ENCODE data around the gene BTBD8.

BTBD8 gene

DNA sequence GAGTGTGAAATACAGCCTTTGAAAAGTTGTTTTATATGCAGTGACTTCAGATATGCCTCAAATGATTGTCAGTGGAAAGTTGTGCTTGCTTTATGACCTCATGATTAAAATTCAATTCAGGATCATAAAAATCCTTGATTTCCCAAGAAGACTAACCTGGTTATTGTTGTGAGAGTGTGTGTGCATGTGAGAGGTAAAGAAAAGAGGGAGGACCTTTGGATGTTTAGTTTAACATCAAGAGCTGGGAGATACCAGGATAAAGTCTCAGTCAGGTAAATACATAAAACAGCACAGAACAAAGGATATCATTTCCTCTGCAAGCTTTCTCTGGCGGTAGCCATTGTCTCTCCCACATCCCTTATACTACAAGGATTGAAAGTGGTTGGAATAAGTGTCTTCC, 14.4 kb downstream of the BTBD8 start:
- no peak for DNase-seq

DNA sequence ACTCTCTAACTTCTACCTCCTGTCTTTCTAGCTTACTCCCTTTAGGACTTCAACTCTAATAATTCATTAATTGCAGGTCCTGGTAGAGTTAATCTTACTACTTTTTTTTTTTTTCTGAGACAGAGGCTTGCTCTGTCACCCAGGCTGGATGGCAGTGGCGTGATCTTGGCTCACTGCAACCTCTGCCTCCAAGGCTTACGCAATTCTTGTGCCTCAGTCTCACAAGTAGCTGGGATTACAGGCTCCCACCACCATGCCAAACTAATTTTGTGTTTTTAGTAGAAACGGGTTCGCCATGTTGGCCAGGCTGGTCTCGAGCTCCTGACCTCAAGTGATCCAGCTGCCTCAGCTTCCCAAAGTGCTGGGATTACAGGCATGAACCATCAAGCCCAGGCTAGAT, 15.7 kb downstream of the BTBD8 start:
- DNase-seq = no peak

DNA sequence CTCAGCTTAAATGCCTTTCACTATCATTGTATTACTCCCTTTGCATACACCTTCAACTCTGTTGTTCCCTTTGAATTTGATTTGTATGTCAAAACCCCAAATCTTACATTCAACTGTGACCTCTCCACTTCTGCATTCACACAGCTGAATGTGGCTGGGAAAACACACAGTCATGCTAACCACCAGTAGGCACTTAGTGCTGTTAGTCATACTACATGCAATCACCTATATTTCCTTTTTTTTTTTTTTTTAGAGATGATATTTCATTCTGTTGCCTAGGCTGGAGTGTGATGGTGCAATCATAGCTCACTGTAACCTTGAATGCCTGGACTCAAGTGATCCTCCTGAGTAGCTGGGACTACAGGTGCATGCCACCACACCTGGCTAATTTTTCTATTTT, 16.2 kb downstream of the BTBD8 start:
- DNase-seq = no peak

DNA sequence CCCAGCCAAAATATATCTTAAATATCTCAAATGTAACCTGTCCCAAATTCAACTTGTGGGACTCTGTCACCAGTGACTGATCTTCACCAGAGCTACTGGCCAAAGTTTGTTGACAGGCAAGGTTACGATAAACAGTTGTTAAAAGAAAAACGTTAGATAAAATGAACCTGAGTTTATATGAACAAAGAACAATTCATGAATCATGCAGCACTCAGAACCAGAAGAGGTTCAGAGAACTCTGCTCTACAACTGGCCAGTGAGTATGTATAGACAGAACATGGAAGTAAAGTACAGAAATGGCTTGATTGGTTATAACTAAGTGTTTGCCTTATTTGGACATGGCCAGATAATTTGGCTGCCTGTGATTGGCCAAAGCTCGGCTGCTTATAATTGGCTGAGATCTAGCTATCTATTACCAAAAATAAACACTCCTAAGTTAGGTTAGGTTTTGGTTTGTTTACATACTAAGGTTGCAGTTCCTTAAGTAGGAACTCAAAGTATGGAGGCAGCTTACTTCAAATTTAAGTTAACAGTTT, 25.5 kb downstream of the BTBD8 start:
- no peak for DNase-seq

DNA sequence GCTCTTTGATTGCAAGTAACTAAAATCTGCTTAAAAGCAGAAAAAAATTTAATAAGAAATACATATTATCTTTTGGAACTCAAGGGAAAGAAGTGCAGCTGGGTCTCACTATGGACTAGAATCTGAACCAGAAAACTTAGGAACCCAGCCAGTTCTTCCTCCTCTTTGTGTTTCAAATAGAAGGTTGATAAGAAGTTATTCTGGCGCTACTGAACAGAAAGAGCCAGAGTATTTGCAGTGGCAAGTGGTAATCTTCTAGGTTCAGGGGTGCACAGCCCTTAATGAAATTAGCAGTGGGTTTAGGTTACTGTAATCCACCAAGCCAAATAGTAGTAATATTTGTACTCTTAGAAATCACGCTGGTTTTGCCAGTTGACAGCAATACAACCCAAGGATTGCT, 28.5 kb downstream of the BTBD8 start:
- DNase-seq = no peak

DNA sequence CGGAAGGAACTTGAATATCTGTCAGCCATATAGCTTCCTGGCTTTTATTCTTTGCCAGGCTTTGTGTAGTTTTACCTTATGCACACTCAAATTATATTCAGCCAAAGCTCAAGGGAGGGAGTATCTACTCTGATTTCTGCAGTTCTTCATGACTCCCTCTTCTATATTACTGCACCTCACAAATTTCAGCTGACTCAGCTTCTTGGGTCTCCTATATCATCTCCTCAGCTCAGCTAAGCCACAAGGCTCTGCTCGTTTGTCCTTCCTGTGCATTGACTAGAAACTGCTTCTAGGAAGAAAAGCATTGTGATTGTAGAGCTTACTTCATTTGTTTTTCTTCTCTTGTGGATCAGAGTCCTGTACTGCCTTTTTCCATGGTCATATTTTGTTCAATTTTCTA, 37.4 kb downstream of the BTBD8 start:
- DNase-seq = no peak

DNA sequence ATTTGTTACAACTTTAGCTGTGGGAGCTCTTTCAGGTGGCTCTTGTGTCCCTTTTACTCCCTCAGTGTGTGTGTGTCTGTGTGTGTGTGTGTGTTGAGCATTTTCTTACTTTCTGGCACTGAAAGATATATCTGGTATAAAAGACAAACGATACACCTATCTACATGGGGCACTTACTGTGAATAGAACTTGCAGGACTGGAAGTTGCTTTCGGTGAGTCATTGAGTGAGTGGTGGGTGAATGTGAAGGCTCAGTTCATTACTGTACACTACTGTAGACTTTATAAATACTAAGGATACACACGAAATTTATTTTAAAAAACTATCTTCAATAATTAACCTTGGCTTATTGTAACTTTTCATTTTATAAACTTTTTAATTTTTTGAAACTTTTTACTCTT, 38.7 kb downstream of the BTBD8 start:
- DNase-seq = no peak

DNA sequence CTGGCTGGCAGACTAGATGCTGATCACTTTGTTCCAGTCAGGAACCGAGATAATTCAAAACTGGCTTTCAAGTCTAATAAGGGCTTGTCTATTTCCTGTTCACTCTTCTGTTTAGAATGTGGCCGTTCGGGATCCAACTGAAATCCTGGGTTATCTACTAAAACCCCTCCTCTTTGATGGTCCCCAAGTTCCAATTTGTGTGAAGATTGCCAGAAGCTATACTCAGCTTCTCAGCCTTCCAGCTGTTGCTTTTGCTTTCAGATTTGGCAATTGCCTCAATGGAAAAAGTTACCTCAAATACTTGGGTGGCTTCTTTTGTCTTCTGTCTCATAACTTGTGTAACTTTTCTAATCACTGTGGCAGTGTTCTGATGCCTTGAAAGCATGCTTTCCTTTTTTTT, 43.7 kb downstream of the BTBD8 start:
- no peak for DNase-seq

DNA sequence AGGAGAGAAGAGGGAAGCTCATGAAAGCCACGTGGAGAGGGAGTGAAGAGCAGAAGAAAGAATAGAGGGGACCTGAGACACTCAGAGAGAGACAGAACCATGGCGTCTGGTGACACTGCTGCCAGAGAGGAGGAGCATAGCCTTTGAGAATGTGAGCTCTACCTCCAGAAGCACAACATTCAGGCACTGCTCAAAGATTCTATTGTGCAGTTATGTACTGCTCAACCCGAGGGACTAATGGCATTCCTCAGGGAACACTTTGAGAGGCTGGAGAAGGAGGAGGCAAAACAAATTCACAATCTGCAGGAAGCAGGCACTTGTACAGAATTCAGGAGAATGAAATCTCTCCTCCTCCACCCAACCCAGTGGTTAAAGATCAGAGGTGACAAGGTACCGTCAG, 45.1 kb downstream of the BTBD8 start:
- no peak for DNase-seq

DNA sequence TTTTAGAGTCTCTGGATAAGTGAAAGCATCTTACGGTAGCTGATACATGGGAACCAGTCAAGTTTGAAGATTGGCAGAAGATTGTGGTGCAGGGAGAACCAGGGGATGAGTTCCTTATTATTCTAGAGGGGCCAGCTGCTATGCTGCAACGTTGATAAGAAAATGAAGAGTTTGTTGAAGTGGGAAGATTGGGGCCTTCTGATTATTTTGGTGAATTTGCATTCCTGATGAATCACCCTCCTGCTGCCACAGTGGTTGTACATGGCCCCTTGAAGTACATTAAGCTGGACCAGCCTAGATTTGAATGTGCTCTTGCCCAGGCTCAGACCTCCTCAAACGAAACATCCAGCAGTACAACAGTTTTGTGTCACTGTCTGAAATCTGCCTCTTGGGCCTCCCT, 45.9 kb downstream of the BTBD8 start:
- DNase-seq = no peak

DNA sequence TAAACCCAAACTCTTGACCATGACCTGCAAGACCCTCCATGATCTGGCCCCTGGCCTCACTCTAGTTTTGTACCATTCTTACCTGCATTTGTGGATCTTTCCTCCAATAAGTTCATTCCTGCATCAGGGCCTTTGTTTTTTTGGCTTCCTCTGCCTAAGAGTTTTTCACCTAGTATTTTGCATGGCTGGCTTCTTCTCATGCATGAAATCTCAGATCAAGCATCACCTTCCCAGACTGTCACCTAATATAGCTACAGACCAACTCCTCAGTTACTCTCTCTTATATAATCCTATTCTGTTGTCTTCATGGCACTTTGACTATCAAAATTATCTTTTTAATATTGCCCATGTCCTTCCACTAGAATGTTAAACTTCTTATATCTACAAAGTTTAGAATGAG, 54.2 kb downstream of the BTBD8 start:
- no peak for DNase-seq

DNA sequence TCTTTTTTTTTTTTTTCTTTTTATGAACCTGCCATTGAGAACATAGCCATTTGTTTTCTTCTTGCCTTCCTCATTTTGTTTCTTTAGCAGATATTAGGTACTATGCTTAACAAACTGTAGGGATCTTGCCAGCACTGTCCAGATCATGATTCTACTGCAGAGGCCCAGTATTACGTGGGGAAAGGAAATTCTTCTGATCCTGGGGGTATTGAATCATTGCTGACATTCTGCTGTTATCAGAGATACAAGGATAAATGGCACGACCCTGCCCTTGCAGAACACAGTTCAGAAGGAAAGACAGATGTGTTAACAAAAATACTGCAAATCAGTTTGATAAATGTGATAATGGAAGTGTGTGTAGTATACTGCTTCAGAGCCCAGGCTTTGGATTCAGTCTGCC, 56.2 kb downstream of the BTBD8 start:
- DNase-seq = no peak

DNA sequence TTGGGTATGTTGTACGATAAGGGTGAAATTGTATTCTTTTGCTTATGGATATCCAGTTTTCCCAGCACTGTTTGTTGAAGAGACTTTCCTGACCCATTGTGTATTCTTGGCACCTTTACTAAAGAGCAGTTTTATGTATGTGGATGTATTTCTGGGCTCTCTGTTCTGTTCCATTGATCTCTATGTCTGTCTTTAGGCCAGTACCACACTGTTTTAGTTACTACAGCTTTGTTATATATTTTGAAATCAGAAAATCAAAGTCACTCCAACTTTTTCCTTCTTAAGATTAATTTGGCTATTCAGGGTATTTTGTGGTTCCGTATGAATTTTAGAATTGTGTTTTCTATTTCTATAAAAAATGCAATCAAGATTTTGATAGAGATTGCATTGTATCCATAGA, 74.8 kb downstream of the BTBD8 start:
- DNase-seq = no peak

DNA sequence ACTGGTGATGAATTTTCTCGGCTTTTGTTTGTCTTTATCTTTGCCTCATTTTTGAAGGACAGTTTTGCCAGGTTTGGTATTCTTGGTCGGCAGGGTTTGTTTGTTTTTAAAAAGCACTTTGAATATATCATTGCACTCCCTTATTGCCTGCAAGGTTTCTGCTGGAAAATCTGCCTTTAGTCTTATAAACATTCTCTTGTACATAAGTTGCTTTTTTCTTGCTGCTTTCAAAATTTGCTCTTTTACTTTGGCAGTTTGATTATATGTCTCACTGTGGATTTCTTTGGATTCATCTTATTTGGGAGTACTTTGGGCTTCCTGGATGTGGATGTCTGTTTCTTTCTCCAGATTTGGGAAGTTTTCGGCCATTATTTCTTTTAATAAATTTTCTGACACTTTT, 79.4 kb downstream of the BTBD8 start:
- no peak for DNase-seq

DNA sequence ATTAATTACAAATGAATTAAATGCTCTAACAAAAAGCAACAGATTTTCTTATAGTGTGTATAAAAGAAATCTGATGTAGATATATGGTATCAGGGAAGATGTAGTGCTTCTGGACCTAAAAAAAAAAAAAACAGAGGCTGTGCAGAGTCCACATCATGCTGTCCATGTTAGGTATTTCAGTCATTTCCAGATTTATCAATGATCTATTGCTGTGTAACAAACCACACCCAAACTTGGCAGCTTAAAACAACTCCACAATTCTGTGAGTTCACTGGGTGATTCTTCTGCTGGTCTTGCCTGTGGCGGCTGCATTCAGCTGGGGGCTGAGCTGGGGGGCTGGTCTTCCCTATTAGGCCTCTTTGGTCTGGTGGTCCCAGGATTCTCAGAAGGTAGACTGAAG, 85.2 kb downstream of the BTBD8 start:
- DNase-seq = no peak

DNA sequence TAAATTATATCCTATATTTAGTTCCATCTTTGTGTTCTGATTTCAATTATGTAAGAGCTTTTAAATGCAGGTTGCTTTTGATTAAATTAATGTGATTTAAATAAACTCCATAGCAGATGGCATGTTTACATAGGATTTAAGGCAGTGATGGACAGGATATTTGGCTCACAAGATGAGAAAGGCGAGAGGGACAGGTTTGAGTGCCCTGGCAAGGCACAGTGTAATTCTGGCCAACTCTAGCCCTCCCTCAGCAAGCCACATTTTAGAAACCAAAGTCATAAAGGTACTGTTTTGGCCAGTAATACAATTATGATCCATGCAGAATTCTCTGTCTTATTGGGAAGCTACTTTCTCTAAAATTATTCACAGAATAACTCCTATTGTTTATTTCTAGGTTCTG, 87.0 kb downstream of the BTBD8 start:
- no peak for DNase-seq

DNA sequence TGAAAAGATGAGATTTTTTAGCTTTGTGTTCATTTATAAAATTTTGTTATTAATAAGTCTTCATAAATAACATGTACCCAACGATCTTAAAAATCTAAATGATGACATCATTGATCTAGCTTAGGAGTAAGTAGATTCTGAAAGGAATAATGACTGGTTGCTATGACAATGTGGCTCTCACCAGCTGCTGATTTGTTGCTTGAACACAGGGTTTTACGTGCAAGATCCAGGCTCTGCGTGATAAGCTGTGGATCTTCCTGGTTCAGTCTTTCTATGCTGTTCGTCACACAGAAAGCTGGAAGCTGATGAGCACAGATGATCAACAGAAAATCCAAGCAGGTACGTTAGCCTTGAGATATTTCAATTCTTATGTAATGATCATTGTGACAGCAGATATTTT, 88.5 kb downstream of the BTBD8 start:
- DNase-seq = no peak

DNA sequence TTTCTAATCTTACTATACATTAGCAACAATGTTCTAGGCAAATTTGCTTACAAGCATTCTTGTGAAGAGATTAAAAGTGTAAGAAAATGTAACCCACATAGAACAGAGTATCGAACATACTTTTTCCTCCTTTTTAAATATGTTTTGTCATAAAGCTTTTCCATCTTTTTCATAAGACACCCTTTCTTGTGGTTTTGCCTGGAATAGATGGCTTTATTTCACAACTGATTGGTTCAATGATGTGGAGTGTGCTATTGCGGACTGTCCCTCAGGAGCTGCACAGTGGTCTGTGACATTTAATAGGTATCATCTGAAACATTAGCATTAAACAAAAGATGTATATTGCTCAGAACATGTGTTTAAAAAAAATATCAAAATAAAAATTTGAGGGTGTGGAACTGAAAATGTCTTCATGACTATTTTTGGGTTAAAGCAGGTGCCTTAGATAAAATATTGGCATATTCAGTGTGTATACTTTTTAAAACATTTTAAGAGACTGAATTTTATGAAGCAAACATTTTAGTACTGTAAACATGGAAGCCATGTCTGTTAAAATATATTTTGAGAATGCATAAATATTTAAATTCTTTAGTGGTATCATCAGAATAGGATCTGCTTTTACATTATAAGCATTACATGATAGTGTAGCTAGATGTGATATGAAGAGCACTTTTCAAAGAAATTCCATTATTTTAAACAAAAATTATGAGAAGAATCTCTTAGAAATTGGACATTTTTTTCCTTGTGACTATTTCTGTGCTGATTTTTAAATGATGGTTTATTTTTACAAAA, 89.3 kb downstream of the BTBD8 start:
- no peak for DNase-seq

DNA sequence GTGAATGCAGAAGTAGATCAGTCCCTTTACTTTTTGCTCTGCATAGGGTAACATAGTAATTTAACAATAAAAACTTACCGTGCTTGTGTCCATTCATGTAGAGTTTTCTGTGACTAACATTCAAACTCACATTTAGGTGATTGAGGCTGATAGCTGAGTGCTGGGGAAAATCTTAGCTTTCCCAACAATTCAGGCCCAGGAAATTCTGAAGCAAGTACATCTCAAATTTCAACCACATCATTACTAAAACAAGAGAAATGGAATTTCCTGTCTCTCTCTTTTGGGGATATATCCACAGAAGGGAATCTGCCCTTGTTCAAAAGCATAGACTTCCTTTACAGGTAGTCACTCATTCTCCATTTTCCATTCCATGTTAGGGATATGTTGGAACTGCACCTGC, 104.5 kb downstream of the BTBD8 start:
- DNase-seq = no peak

DNA sequence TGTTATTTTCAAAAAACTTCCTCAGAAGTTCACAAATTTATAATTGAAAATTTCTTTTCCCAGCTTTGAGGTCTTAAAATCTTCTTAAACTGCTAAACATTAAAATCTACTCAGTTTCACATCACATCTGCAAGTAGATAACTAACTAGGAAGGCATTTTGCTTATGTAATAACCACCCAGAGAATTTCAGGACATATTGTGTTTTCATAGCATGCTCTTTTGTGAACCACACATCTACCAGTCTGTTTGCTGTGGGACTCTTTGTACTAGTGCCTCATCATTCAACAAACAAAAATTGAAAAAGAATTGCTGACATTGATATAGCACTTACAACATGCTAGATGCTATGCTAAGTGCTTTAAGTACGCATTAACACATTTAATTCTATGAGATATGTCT, 105.9 kb downstream of the BTBD8 start:
- DNase-seq = no peak

DNA sequence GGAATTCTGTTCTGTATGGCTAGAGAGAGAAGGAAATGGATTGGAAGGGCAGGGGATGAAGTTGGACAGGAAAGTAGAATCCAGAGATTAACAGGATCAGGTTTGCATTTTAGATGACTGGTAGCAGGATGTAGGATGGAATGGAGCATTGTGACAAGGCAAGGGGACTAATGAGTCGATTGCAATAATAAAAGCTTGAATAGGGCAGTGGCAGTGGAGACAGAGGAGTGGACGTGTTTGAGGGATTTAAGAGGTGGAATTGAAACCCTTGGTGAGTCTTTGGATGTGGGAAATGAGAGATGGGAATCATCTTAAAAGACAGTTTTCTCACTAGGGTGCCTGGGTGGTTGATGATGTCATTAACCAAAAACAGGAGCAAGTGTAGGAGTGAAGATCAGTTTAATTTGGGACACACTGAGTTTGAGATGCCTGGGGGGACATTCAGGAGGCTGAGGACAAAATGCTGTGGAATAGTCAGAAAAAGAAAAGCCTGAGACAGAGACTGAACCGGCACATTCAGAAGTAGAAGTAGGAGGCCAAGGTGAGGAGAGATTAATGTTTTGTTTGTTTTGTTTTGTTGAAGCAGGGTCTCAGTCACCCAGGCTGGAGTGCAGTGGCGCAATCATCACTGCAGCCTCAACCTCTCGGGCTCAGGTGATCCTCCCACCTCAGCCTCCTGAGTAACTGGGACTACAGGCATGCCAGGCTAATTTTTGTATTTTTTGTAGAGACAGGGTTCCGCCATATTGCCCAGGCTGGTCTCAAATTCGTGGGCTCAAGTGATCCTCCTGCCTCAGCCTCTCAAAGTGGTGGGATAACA, 108.5 kb downstream of the BTBD8 start:
- no peak for DNase-seq

DNA sequence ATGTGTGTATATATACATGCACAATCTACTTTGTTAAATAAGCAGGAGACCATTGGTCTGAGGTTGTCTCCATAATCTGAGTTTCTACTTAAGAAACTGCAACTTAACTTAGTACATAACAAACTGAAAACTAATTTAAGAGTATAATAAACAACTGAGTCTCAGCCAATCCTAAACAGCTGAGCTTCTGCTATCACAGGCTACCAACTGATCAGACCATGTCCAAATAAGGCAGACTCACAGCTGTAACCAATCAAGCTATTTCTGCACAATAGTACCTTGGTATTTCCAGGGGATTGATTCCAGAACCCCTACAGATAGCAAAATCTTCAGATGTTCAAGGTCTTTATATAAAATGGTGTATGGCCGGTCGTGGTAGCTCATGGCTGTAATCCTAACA, 111.6 kb downstream of the BTBD8 start:
- DNase-seq = no peak

DNA sequence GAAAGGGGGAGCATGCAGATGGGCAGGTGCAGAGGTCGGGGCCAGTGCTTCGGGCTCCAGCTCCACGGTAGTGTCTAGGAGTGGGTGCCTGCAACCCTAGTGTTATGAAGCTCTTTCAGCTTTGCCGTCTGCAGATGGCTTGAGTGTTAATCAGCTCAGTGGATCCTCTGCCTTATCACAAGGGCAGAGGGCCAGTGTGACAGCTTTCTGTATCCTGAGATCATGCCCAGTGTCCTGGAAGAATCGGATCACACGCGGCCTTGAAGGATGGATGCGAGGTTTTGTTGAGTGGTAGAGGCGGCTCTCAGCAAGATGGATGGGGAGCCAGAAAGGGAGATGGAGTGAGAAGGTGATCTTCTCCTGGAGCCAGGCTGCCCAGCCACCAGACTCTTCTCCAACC, 112.1 kb downstream of the BTBD8 start:
- DNase-seq = no peak

DNA sequence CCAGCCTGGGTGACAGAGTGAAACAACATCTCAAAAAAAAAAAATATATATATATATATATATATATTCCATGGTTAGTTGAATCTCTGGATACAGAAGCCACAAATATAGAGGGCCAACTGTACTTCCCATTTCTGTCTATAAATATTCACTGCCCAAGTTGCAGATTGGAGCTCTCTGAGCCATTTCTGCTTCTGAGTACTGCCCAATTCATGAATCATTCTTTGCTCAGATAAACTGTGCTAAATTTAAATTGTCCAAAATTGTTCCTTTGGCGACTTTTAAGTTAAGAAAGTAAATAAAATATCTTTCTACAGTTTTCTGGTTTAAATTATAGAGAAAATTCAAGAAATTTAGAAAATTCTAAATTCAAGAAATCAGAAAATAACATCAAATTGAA, 114.4 kb downstream of the BTBD8 start:
- no peak for DNase-seq

Data from CD4-positive, alpha-beta T cell treated with Interleukin-4 for 4 hours (primary cell).